ENCODE results near the gene UGT2B7. TPM values are rescaled to one million over a fixed set of nuclear protein-coding genes. Genes with fewer than 3 reads are reported as not detected.

UGT2B7 gene
- total RNA-seq, 4 donors from 2014 or later, result 20.5 to 42.2 (median 28.6) TPM; not detected in 1

DNA sequence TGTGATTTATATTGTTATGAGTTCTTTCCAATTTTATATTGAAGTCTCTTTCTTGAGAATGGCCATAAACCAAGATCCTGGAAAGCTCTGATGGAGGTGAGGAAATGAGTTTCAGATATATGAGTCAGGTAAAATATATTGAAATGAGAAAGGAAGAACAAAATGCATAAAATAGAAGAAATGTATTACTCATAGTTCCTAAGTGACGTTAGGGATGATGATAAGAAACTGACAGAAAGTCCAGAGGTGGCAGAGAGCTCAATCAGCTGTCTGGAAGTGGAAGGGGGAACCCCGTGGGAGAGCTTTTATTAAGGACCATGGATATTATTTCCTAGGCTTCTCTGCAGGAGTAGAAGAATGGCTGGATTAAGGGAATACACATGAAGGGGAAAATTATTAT lies 24.6 kb downstream of the UGT2B7 start:
- Histone ChIP-seq H3K4me3 (no peak overlapping the region), H3K36me3 (no peaks in the 10 kb centered on the region), H3K9me3 (no peaks in the 10 kb centered on the region), H3K27ac (no peak overlapping the region), H3K27me3 (no peaks in the 10 kb centered on the region), H3K4me1 (no peaks in the 10 kb centered on the region)
- DNase-seq, result no peak
- no peak for TF ChIP-seq POLR2A (IDR thresholded peaks at IDR 0.05)
- TF ChIP-seq, protein P1, sequence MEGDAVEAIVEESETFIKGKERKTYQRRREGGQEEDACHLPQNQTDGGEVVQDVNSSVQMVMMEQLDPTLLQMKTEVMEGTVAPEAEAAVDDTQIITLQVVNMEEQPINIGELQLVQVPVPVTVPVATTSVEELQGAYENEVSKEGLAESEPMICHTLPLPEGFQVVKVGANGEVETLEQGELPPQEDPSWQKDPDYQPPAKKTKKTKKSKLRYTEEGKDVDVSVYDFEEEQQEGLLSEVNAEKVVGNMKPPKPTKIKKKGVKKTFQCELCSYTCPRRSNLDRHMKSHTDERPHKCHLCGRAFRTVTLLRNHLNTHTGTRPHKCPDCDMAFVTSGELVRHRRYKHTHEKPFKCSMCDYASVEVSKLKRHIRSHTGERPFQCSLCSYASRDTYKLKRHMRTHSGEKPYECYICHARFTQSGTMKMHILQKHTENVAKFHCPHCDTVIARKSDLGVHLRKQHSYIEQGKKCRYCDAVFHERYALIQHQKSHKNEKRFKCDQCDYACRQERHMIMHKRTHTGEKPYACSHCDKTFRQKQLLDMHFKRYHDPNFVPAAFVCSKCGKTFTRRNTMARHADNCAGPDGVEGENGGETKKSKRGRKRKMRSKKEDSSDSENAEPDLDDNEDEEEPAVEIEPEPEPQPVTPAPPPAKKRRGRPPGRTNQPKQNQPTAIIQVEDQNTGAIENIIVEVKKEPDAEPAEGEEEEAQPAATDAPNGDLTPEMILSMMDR (IDR thresholded peaks at IDR 0.05), result no peak

DNA sequence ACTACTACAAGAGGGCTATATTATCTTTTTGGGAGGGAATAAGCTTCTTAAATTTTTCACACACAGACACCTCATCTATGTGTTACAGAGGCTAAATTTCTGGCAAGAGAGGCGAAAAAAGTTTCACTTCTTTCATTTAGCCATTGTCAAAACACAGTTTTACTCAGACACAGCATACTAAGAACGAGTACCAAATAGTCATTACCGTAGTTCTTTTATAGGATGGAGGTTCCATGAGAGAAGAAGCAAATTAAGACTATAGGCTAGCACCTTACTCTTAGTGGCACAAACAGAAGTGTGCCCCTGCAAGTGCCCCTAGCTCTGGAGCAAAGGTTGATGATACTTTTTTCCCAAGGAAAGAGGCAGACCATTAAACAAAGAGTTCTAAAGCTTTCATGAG lies 26.2 kb downstream of the UGT2B7 start:
- TF ChIP-seq, protein P1 (IDR thresholded peaks at IDR 0.05), result no peak
- no peak for TF ChIP-seq POLR2A (IDR thresholded peaks at IDR 0.05)
- DNase-seq, result no peak
- H3K36me3 ChIP-seq, result no peaks in the 10 kb centered on the region
- H3K27ac ChIP-seq, result no peak overlapping the region
- H3K27me3 ChIP-seq, result no peaks in the 10 kb centered on the region
- no peaks in the 10 kb centered on the region for H3K9me3 ChIP-seq
- H3K4me1 ChIP-seq, result no peaks in the 10 kb centered on the region
- H3K4me3 ChIP-seq, result no peak overlapping the region

DNA sequence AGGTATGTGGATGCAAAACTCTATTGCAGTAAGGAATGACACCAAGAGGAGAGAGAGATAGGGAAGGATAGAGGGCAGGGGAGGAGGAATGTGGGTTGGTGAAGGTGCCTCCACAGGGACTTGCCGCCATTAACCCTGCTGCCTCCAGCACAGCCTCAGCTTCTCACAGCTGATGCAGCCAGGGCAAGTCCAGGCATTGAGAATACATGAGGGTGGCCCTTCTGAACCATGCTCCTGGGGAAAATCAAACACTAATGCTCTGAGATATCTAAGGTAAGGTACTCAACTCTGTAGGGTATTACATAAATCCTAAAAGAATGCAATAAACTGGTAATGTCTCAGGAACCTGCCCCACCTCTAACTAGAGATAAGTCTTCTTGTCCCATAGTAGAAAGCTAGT lies 28.7 kb downstream of the UGT2B7 start:
- no peak for DNase-seq
- Histone ChIP-seq H3K27ac (no peak overlapping the region), H3K9me3 (no peaks in the 10 kb centered on the region), H3K36me3 (no peaks in the 10 kb centered on the region), H3K4me3 (no peak overlapping the region), H3K4me1 (no peaks in the 10 kb centered on the region), H3K27me3 (no peaks in the 10 kb centered on the region)
- TF ChIP-seq POLR2A (IDR thresholded peaks at IDR 0.05), result no peak
- TF ChIP-seq, protein P1 (IDR thresholded peaks at IDR 0.05), result no peak

DNA sequence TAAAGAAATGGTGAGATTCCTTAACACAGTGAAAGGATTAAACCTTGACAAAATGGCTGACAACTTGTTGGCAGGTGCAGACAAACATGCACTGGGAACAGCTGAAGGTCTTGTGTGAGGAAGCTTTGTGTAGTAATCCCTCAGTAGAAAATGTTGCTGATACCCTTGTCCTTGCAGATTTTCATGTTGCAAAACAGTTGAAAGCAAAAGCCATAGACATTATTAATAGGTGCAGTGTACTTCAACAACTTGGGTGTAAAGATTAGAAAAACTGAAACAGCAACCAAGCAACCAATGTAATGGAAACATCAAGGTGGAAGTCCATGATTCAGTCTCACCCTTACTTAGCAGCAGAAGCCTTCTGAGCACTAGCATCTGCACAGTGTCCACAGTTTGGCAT lies 29.8 kb downstream of the UGT2B7 start:
- TF ChIP-seq POLR2A (IDR thresholded peaks at IDR 0.05), result no peak
- TF ChIP-seq, protein P1 (IDR thresholded peaks at IDR 0.05), result no peak
- Histone ChIP-seq H3K9me3 (no peaks in the 10 kb centered on the region), H3K36me3 (no peaks in the 10 kb centered on the region), H3K27me3 (no peaks in the 10 kb centered on the region), H3K27ac (no peak overlapping the region), H3K4me3 (no peak overlapping the region), H3K4me1 (no peaks in the 10 kb centered on the region)
- DNase-seq, result no peak

DNA sequence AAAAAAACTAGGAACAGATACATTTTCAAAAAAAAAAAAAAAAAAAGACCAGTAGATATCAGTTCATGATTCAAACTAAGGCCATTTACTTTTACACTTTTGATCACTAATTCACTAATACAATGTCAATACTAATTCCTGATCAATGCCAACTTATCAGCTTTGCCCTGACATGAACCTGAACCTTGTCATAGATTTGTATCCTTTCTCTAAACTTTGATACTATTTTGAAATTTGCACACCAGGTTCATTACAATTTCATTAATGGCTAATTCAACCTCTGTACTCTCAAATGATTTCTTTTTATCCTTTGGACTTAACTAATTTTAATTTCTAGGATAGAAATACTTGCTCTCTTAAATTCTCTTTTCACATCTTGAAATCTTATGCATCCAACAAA lies 37.7 kb downstream of the UGT2B7 start:
- H3K27me3 ChIP-seq, result no peaks in the 10 kb centered on the region
- no peaks in the 10 kb centered on the region for H3K4me1 ChIP-seq
- H3K36me3 ChIP-seq, result no peaks in the 10 kb centered on the region
- H3K27ac ChIP-seq, result no peak overlapping the region
- no peaks in the 10 kb centered on the region for H3K9me3 ChIP-seq
- no peak for TF ChIP-seq POLR2A (IDR thresholded peaks at IDR 0.05)
- TF ChIP-seq, protein P1 (IDR thresholded peaks at IDR 0.05), result no peak
- H3K4me3 ChIP-seq, result no peak overlapping the region
- DNase-seq, result no peak

DNA sequence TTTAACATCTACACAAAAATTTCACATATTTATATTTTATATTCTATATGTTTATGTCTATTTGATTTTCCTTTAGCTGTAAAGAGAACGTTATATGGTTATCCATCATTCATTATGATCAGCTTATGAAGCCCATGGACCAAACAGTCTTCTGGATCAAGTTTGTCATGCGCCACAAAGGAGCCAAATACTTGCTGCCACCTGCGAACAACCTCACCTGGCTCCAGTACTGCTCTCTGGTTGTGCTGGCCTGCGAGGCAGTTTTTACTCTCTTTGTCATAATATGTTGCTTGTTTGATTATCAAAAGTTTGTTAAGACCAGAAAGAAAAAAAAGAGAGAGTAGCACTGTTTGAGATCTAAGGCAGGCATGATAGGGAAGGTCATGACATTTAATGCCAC lies 38.2 kb downstream of the UGT2B7 start:
- TF ChIP-seq, protein P1 (IDR thresholded peaks at IDR 0.05), result no peak
- TF ChIP-seq POLR2A (IDR thresholded peaks at IDR 0.05), result no peak
- no peaks in the 10 kb centered on the region for H3K4me1 ChIP-seq
- H3K27me3 ChIP-seq, result no peaks in the 10 kb centered on the region
- DNase-seq, result no peak
- no peaks in the 10 kb centered on the region for H3K36me3 ChIP-seq
- H3K4me3 ChIP-seq, result no peak overlapping the region
- H3K27ac ChIP-seq, result no peak overlapping the region
- H3K9me3 ChIP-seq, result no peaks in the 10 kb centered on the region
